SK-MEL-5 (cell line): ENCODE results near the gene SMCO1. TPM values are rescaled to one million over a fixed set of nuclear protein-coding genes. Genes with fewer than 3 reads are reported as not detected.
"Not testable (repeated sequence)": the region's sequence is repeated elsewhere in the genome, so short reads cannot be mapped to it uniquely, and the experiment has no call there.

Source experiments
- DNase-seq: peaks from one replicate; pipeline ENCODE4 v3.0.0-alpha.2; 2016; ENCODE audit warnings: low read depth, low spot score
- in situ Hi-C: cut with HindIII; loops from 2 replicates; pipeline ENCODE4 v1.10.0; 2016; ENCODE audit warnings: low sequenced_read_pairs, high pct_unique_total_duplicates, low pct_unique_long_range_greater_than_20kb
- small RNA-seq, 2 experiments: library from RNA; depleted of rRNA; stranded (forward); fragments of <200 nt; gene quantifications; one replicate each; pipeline ENCODE3, GENCODE V24; 2014
- total RNA-seq: library from RNA; depleted of rRNA; stranded (reverse); fragments of >200 nt; shearing (Covaris generic); gene quantifications from 2 replicates; pipeline ENCODE4 v1.2.3, GENCODE V29; 2014; rRNA removed

The SMCO1 gene
- total RNA-seq, 1 experiment from 2014 or later: not detected

DNA sequence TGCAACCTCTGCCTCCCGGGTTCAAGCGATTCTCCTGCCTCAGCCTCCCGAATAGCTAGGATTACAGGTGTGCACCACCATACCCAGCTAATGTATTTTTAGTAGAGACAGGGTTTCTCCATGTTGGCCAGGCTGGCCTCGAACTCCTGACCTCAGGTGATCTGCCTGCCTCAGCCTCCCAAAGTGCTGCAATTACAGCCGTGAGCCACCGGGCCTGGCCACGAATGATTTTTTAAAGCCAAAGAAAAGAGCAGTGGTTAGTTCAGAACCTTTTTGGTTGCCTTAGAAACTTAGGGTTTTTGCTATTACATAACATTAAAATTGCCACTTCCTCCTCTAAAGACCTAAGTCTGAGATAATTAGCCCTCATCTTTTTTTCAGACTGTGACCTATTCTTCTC, 57.7 kb downstream of the SMCO1 start:
- in situ Hi-C loops, DNase-seq: not testable (repeated sequence)

Small RNA genes lying within 50 kb of the gene (small RNA-seq; reads per million reads assigned to genes)
- 0.02 to 0.14 reads per million in 2 experiments for gene RPS29P3

Other genes starting within 250 kb of the SMCO1 start
- 34.2 and 34.4 TPM in 2 replicates for gene PCYT1A, start 227.6 kb downstream of the SMCO1 start, total RNA-seq
- gene DYNLT2B, start 197.1 kb downstream of the SMCO1 start, total RNA-seq: 1.0 and 2.5 TPM in 2 replicates
- gene TM4SF19, start 177.0 kb downstream of the SMCO1 start, total RNA-seq: 0.80 and 4.0 TPM in 2 replicates
- gene UBXN7, start 82.9 kb downstream of the SMCO1 start, total RNA-seq: 10.0 and 13.3 TPM in 2 replicates
- gene RNF168, start 11.6 kb downstream of the SMCO1 start, total RNA-seq: 7.1 and 7.7 TPM in 2 replicates
- gene WDR53, start 53.2 kb upstream of the SMCO1 start, total RNA-seq: 6.6 and 7.1 TPM in 2 replicates
- gene FBXO45, start 53.3 kb upstream of the SMCO1 start, total RNA-seq: 14.0 and 15.8 TPM in 2 replicates
- 3.2 and 6.2 TPM in 2 replicates for gene NRROS, start 124.3 kb upstream of the SMCO1 start, total RNA-seq
- gene CEP19, start 196.9 kb upstream of the SMCO1 start, total RNA-seq: 4.5 and 6.7 TPM in 2 replicates
- gene PIGX, start 197.0 kb upstream of the SMCO1 start, total RNA-seq: 51.5 and 58.9 TPM in 2 replicates
- 26.7 and 30.8 TPM in 2 replicates for gene PAK2, start 224.5 kb upstream of the SMCO1 start, total RNA-seq